Hepatocyte (in vitro differentiated cells): ENCODE measurements around the gene GID8. TPM values are rescaled to one million over a fixed set of nuclear protein-coding genes. Genes with fewer than 3 reads are reported as not detected.

Experiments
- DNase-seq: peaks from one replicate; pipeline ENCODE4 v3.0.0-alpha.2; 2016; ENCODE audit warnings: low spot score
- H2AFZ ChIP-seq: fragments of 200-600 bp; sonication (generic); 2 replicates; pipeline ENCODE4 v1.6.0; 2016; ENCODE audit warnings: antibody characterized with exemption, mild to moderate bottlenecking
- H3K27ac ChIP-seq: fragments of 200-600 bp; sonication (generic); 2 replicates; pipeline ENCODE4 v1.5.1; 2016; ENCODE audit warnings: mild to moderate bottlenecking
- H3K27me3 ChIP-seq: fragments of 200-600 bp; sonication (generic); 2 replicates; pipeline ENCODE4 v1.6.1; 2016
- H3K36me3 ChIP-seq: fragments of 200-600 bp; sonication (generic); replicated peaks from 2 replicates; pipeline ENCODE4 v1.5.1; 2016; ENCODE audit warnings: low read depth; ENCODE audit not compliant: insufficient read depth
- H3K4me1 ChIP-seq: fragments of 200-600 bp; sonication (generic); 2 replicates; pipeline ENCODE4 v1.5.1; 2016; ENCODE audit warnings: mild to moderate bottlenecking, moderate library complexity; ENCODE audit not compliant: insufficient read depth
- H3K4me2 ChIP-seq: fragments of 200-600 bp; sonication (generic); 2 replicates; pipeline ENCODE4 v1.6.0; 2016
- H3K4me3 ChIP-seq: fragments of 200-600 bp; sonication (generic); 2 replicates; pipeline ENCODE4 v1.5.1; 2016; ENCODE audit warnings: mild to moderate bottlenecking
- H3K79me2 ChIP-seq: fragments of 200-600 bp; sonication (generic); 2 replicates; pipeline ENCODE4 v1.6.0; 2017; ENCODE audit warnings: mild to moderate bottlenecking
- H3K9me2 ChIP-seq: fragments of 200-600 bp; sonication (generic); replicated peaks from 2 replicates; pipeline ENCODE4 v1.6.0; 2017; ENCODE audit warnings: mild to moderate bottlenecking; ENCODE audit not compliant: insufficient read depth
- H3K9me3 ChIP-seq: fragments of 200-600 bp; sonication (generic); 2 replicates; pipeline ENCODE4 v1.5.1; 2016; ENCODE audit warnings: low read depth, mild to moderate bottlenecking
- H4K20me1 ChIP-seq: fragments of 200-600 bp; sonication (generic); 2 replicates; pipeline ENCODE4 v1.6.0; 2016; ENCODE audit warnings: mild to moderate bottlenecking; ENCODE audit not compliant: insufficient read depth, poor library complexity, severe bottlenecking
- CTCF ChIP-seq: fragments of 200-600 bp; sonication (generic); IDR thresholded peaks from 2 replicates; pipeline ENCODE4 v1.5.1; 2016; ENCODE audit warnings: antibody characterized with exemption, mild to moderate bottlenecking; ENCODE audit not compliant: poor library complexity
- EZH2 ChIP-seq: fragments of 200-600 bp; sonication (generic); IDR thresholded peaks from 2 replicates; pipeline ENCODE4 v1.6.1; 2016; ENCODE audit warnings: antibody characterized with exemption, mild to moderate bottlenecking, borderline replicate concordance
- EZH2phosphoT487 ChIP-seq: fragments of 200-600 bp; sonication (generic); IDR thresholded peaks from one replicate; pipeline ENCODE4 v1.6.1; 2018; ENCODE audit warnings: antibody characterized with exemption, mild to moderate bottlenecking, low read depth, moderate library complexity; ENCODE audit not compliant: unreplicated experiment, severe bottlenecking
- WGBS: methylation state at CpG from one replicate; pipeline ENCODE4 v1.1.6; 2016; ENCODE audit warnings: low lambda C conversion rate; ENCODE audit errors: missing lambda C conversion rate; 5-methylcytosine and 5-hydroxymethylcytosine counted together
- polyA plus RNA-seq: library from polyadenylated mRNA; unstranded; fragments of >200 nt; fragmentation: Nextera tagmentation; extraction: Ambion mirVana; gene quantifications from 2 replicates; pipeline ENCODE4 v1.2.1, GENCODE V29; 2016
- total RNA-seq: library from RNA; depleted of rRNA; stranded (reverse); fragments of >200 nt; gene quantifications from 2 replicates; pipeline ENCODE4 v1.2.3, GENCODE V29; 2014

Gene GID8
- total and polyA plus RNA-seq, 2 experiments from 2014 or later, result 16.5 to 35.4 TPM

GRCh38 chr20:62940875-62941274 is 2.9 kb downstream of the GID8 start:
- peaks cover 35% of the 10 kb centered on the region for H4K20me1 ChIP-seq

GRCh38 chr20:62941792-62942191 is 3.8 kb downstream of the GID8 start:
- Histone ChIP-seq H3K9me3 (no peaks in the 10 kb centered on the region), H3K36me3 (no peaks in the 10 kb centered on the region), H3K27me3 (no peaks in the 10 kb centered on the region), H3K4me3 (no peak overlapping the region), H3K9me2 (no peaks in the 10 kb centered on the region), H4K20me1 (peaks cover 33% of the 10 kb centered on the region), H3K27ac (no peak overlapping the region), H2AFZ (no peak overlapping the region), H3K4me2 (no peak overlapping the region), H3K4me1 (peaks cover 12% of the 10 kb centered on the region), H3K79me2 (peaks cover 71% of the 10 kb centered on the region)
- no peak for TF ChIP-seq EZH2
- no peak for TF ChIP-seq EZH2phosphoT487
- TF ChIP-seq CTCF, result no peak
- WGBS, result 100% methylated on average over 1 of the region's 1 CpG
- no peak for DNase-seq

More at GRCh38 chr20:62940875-62941274, 2.9 kb downstream of the GID8 start:
- Histone ChIP-seq H2AFZ (no peak overlapping the region), H3K9me2 (no peaks in the 10 kb centered on the region), H3K79me2 (peaks cover 75% of the 10 kb centered on the region), H3K27me3 (no peaks in the 10 kb centered on the region), H3K4me2 (no peak overlapping the region), H3K27ac (no peak overlapping the region), H3K4me1 (peaks cover 19% of the 10 kb centered on the region), H3K36me3 (no peaks in the 10 kb centered on the region), H3K4me3 (no peak overlapping the region), H3K9me3 (no peaks in the 10 kb centered on the region)
- 95% methylated on average over 8 of the region's 8 CpGs for WGBS
- no peak for TF ChIP-seq EZH2
- no peak for TF ChIP-seq EZH2phosphoT487
- no peak for TF ChIP-seq CTCF
- DNase-seq, result no peak

GRCh38 chr20:62942456-62942855 is 4.5 kb downstream of the GID8 start:
- Histone ChIP-seq H3K4me2 (no peak overlapping the region), H3K4me1 (peaks cover 12% of the 10 kb centered on the region), H3K27ac (no peak overlapping the region), H3K9me3 (no peaks in the 10 kb centered on the region), H2AFZ (no peak overlapping the region), H3K79me2 (peaks cover 72% of the 10 kb centered on the region), H3K4me3 (no peak overlapping the region), H3K9me2 (no peaks in the 10 kb centered on the region), H4K20me1 (peaks cover 36% of the 10 kb centered on the region), H3K27me3 (no peaks in the 10 kb centered on the region), H3K36me3 (no peaks in the 10 kb centered on the region)
- DNase-seq, result no peak
- TF ChIP-seq EZH2 (no peak), EZH2phosphoT487 (no peak), CTCF (no peak)
- 98% methylated on average over 2 of the region's 2 CpGs for WGBS

- peaks cover 36% of the 10 kb centered on the region for H4K20me1 ChIP-seq
- H3K27me3 ChIP-seq, result no peaks in the 10 kb centered on the region
- TF ChIP-seq EZH2phosphoT487, result no peak
- no peak for TF ChIP-seq CTCF
- no peak for TF ChIP-seq EZH2
- H3K9me3 ChIP-seq, result no peaks in the 10 kb centered on the region
- no peaks in the 10 kb centered on the region for H3K9me2 ChIP-seq
- H3K36me3 ChIP-seq, result no peaks in the 10 kb centered on the region
- H3K79me2 ChIP-seq, result peaks cover 76% of the 10 kb centered on the region
- H3K4me3 ChIP-seq, result no peak overlapping the region
- no peak for DNase-seq
- WGBS, result over 99% methylated on average over 14 of the region's 14 CpGs
- H3K4me2 ChIP-seq, result no peak overlapping the region
- H3K4me1 ChIP-seq, result peaks cover 12% of the 10 kb centered on the region
- H2AFZ ChIP-seq, result no peak overlapping the region
- H3K27ac ChIP-seq, result no peak overlapping the region
These were observed 5.4 kb downstream of the GID8 start for GRCh38 chr20:62943396-62943795.
